HG03442 (cell line): ENCODE results near the gene GJC2.
"Not testable (repeated sequence)": the region's sequence is repeated elsewhere in the genome, so short reads cannot be mapped to it uniquely, and the experiment has no call there.

Source experiments
- ATAC-seq: cut with Tn5 transposase; IDR thresholded peaks from one replicate; pipeline ENCODE4 v1.9.1; 2021; ENCODE audit warnings: mild to moderate bottlenecking, moderate library complexity; ENCODE audit not compliant: unreplicated experiment

The GJC2 gene

DNA sequence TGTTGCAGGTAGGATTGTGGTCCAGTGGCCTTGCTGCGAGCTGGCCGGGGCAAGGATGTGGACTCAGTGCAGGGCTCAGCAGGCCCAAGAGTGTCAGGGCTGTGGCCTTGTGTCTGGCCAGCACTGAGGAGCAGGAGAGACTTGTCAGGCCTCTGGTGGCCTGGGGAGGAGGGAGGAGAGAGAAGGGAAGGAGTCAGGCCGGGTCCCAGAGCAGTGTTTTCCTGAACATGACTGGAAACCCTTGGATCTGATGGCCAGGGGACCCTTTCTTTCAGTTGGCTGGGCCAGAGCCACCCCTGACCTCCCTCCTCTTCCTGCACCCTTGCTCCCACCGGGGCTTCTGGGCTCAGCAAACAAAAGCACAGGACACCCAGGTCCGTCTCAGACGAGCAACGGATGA lies 20.9 kb downstream of the GJC2 start:
- no peak for ATAC-seq

DNA sequence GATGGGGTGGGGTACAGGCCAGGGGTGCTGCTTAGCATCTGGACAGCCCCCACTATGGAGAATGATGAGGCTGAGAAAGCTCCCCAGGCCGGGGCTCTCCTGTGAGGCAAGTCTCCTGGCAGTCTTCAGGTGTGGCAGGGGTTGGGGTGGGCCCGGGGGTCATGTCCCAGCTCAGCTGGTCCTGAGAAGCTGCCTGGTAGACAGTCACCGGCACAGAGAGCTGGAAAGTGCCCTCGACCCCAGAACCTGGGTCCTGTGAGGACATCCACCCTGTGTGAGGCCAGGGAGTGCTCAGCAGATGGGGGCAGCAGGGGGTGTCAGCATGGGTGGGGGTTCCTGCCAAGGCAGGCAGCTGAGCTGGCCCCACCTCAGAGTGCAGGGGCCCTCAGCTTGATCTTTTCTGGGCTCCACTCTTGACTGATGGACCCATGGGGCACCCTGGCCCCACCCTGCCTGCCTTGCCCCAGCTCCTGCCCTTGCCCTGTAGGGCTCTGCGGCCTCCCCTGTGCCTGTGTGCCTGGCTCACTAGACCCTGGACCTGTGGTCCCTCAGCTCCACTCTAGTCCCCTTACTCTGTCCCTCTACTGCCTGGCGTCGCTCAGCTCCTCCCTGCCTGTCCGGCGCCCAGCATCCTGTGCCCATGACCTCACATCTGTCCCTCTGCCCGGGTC lies 21.6 kb downstream of the GJC2 start:
- no peak for ATAC-seq

DNA sequence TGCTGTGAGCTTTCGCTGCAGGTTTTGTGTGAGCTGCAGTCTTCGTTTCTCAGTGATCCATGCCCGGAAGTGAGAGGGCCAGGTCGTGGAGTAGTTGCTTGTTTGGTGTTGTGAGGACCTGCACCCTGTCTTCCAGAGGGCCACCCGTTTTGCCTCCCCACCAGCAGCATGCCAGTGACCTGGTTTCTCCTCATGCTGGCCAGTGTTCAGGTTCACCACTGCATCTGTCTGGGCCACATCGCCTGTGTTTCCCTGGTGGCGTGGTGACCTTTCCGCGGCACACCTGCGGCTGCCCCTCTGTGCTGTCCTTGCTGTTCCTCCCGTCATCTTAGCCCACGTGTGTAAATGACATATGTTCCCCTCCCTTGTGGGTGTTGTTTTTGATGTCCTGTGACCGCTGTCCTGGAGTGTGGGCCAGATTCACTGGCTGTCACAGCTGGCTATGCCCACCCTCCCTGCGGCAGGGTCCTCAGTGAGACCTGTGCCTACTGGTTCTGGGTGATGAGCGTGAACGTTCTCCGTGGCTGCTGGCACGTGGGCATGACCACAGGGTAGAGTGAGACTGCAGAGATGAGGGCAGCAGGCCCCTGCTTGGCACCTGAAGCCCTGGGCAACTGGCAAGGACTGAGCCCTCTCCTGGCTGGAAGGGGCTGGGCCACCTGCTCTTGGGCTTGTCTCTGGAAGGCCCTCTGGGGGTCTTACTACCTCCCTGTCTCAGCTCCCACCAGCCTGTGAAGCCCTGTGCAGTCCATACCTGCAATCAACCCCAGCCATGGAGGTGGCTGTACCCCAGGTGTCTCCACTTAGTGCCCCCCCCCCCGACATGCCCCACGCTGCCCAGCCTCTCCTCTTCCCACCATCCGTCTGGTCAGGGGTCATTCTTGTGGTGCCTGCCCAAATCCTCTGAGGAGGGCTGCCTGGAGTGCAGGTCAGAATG lies 23.1 kb downstream of the GJC2 start:
- ATAC-seq = no peak

DNA sequence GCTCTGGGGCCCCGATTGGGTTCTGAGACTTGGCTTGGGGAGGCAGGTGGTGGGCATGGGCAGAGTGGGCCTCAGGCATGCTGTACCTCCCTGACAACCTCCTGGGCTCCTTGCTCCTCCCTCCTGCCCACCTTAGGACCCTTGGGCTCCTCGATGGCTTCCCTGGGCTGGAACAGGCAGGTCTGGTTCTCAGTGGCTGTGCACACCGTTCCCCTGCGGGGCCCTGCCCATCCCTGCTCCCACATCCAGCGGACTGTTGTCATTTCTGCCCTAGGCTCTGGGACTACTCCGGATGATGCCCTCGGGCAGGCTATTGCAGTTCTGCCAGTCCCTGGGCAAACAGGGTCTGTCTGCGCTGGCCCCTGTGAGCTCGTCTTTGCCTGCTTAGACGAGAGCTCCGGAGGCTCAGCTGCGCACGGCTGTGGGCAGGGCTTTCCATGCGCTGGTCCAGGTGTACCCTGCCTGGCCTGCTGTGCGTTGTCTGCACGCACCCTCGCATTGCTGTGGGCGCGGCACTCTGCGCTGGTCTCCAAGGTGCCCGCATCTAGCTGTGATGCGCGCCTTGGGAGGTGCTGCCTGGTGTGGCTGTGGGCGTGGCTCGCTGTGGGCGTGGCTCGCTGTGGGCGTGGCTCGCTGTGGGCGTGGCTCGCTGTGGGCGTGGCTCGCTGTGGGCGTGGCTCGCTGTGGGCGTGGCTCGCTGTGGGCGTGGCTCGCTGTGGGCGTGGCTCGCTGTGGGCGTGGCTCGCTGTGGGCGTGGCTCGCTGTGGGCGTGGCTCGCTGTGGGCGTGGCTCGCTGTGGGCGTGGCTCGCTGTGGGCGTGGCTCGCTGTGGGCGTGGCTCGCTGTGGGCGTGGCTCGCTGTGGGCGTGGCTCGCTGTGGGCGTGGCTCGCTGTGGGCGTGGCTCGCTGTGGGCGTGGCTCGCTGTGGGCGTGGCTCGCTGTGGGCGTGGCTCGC lies 24.1 kb downstream of the GJC2 start:
- not testable (repeated sequence) for ATAC-seq

- no peak for ATAC-seq
These were observed 25.0 kb downstream of the GJC2 start for GRCh38 chr1:228174482-228175315.

- ATAC-seq = no peak
These were observed 25.7 kb downstream of the GJC2 start for GRCh38 chr1:228175316-228176023.

- ATAC-seq = no peak
These were observed 26.3 kb downstream of the GJC2 start for GRCh38 chr1:228176024-228176395.

GRCh38 chr1:228176461-228177182 lies 26.9 kb downstream of the GJC2 start:
- ATAC-seq = no peak

GRCh38 chr1:228177183-228177475 lies 27.4 kb downstream of the GJC2 start:
- ATAC-seq = no peak

DNA sequence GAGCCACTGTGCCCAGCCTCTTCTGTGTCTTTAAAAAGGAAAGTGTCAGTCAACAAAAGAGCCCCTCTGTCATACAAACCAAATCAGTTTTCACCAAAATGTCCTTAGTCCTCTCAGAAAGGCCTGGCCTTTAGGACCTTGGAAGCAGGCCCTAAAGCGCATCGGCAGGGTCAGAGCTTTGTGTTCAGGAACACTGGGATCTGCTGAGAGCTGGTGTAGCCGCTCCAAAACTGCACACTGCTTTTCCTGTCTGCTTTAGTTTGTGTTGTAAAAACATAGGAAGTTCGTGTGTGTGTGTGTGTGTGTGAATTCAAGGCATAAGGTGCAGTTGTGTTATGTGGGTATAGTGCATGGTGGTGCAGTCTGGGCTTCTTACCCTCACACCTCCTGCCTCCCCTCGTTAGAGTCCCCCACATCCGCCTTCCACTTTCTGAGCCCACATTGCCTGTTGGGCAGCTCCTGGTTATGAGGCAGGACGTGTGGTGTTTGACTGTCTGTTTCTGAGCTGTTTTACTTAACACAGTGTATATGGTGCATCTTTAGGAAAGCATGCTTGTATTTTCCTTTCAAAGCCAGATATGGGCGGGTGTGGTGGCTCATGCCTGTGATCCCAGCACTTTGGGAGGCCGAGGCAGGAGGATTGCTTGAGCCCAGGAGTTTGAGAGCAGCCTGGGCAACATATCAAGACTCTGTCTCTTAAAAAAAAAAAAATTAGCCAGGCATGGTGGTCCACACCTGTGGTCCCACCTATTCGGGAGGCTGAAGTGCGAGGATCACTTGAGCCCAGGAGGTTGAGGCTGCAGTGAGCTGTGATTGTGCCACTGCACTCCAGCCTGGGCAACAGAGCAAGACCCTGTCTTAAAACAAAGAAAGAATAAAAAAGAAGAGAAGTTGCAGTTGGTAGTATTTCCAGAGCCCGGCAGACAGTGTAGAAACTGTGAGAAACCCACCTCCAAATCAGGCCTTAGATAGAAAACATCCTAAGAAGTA lies 28.3 kb downstream of the GJC2 start:
- ATAC-seq = no peak

GRCh38 chr1:228178737-228179684 lies 29.3 kb downstream of the GJC2 start:
- ATAC-seq = no peak

- ATAC-seq = no peak
These were observed 30.7 kb downstream of the GJC2 start for GRCh38 chr1:228180271-228180958.

DNA sequence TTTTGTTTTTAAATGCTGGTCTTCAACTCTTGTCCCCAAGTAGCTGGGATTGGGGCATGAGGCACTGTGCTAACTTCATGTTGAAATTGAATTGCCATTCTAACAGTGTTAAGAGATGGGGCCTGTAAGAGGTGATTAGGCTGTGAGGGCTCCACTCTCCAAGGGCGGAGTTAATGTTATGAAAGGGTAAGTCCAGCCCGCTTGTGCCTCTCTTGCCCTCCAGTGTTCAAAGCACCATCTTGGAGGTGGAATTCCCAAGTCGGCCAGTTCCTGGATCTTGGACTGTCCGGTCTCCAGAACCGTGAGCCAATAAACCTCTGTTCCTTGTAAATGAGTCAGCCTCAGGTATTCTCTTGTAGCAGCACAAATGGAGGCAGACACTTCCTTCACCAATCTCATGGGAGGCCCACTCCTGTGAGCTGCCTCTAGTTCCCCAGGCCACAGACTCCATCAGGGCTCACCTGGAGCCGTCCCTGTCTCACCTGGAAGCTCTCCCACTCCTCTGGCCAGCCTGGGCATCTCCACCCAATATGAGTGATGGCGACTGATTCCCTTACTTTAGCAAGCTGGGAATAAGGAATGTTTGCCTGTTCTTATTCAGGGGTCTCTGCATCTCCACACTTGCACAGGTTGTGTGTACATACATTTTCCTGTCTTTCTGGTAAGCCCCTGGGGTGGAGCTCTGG lies 31.4 kb downstream of the GJC2 start:
- ATAC-seq = no peak

DNA sequence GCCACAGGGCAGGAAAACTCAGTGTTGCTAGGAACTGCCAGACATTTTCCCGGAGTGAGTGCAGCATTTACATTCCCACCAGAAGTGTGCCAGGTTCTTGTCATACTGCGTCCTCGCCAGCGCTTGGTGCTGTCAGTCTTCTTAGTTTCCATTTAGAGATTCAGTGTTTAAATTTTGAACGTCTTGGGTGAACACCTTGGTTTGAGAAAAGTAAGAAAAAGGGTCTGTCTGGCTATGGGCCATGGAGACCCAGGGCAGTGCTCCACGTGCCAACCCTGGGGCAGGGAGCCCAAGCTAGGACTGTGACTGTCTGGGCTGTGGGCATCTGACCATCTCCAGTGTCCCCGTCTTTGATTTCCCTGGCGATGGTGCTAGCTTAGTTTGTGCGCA lies 31.9 kb downstream of the GJC2 start:
- ATAC-seq = no peak

DNA sequence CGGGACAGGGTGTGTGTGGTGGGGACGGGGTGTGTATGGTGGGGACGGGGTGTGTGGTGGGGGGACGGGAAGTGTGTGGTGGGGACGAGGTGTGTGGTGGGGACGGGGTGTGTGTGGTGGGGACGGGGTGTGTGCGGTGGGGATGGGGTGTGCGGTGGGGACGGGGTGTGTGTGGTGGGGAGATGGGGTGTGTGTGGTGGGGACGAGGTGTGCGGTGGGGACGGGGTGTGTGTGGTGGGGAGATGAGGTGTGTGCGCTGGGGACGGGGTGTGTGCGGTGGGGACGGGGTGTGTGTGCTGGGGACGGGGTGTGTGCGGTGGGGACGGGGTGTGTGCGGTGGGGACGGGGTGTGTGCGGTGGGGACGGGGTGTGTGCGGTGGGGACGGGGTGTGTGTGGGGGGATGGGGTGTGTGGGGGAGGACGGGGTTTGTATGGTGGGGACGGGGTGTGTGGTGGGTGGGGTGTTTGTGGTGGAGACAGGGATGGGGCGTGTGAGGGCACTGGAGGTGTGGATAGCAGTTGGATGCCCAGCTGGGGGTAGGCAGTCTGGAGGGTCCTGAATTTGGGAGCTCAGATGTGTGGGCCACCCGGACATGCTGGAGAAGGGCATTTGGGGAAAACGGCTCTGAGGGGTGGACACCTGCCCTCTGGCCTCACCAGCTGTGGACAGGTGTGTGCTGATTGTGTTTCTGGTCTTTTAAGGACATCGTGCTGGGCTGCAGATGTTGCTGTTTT lies 32.7 kb downstream of the GJC2 start:
- no peak for ATAC-seq
